G401 (cell line): Measurements from ENCODE around the gene CYP4F8. TPM values are rescaled to one million over a fixed set of nuclear protein-coding genes. Genes with fewer than 3 reads are reported as not detected.
A peak's percentile ranks its signal among the peaks of the same experiment; 100 is the strongest.
"Not testable (repeated sequence)": the region's sequence is repeated elsewhere in the genome, so short reads cannot be mapped to it uniquely, and the experiment has no call there.

Source experiments
- DNase-seq: peaks from one replicate; pipeline ENCODE4 v3.0.0-alpha.2; 2015; ENCODE audit warnings: low spot score
- in situ Hi-C: cut with HindIII; loops from 2 replicates; pipeline ENCODE4 v1.10.0; 2016; ENCODE audit warnings: low sequenced_read_pairs, mixed read lengths
- total RNA-seq: library from RNA; depleted of rRNA; stranded (reverse); fragments of >200 nt; shearing (Covaris generic); gene quantifications from 2 replicates; pipeline ENCODE4 v1.2.3, GENCODE V29; 2014; rRNA removed

Gene CYP4F8
- total RNA-seq, 1 experiment from 2014 or later: not detected

GRCh38 chr19:15673176-15673654 is 58.2 kb downstream of the CYP4F8 start:
- in situ Hi-C loops: no loop called here
- peak; percentile 3 for DNase-seq

DNA sequence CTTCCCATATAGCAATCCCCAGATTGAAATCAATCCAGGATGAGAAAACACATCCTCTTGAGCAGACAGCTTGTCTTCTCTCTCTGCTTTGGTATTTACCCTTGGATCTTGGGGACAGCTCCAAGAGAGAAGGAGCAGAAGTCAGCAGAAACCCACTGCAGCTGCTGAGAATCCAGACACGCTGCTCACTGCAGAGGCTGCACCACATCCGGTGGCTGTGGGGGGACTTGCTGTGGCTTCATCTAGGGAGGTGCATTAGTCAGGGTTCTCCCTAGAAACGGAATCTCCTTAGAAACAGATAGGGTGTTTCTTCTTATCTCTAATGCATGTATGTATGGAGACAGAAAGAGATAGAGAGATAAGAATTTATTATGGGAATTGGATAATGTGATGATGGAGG is 60.5 kb downstream of the CYP4F8 start:
- DNase-seq: no peak
- in situ Hi-C loops: no loop called here

GRCh38 chr19:15679089-15679488 is 64.1 kb downstream of the CYP4F8 start:
- DNase-seq: no peak
- in situ Hi-C loops: no loop called here

- DNase-seq, in situ Hi-C loops: not testable (repeated sequence)
Measured at GRCh38 chr19:15679865-15680264, 64.8 kb downstream of the CYP4F8 start.

Other genes starting within 250 kb of the CYP4F8 start
- gene AKAP8, start 235.4 kb upstream of the CYP4F8 start, total RNA-seq: 19.6 and 25.3 TPM in 2 replicates
- 86.3 and 92.4 TPM in 2 replicates for gene AKAP8L, start 196.2 kb upstream of the CYP4F8 start, total RNA-seq
- 24.9 and 28.2 TPM in 2 replicates for gene WIZ, start 165.3 kb upstream of the CYP4F8 start, total RNA-seq
- gene RASAL3, start 150.7 kb upstream of the CYP4F8 start, total RNA-seq: not detected in 2 replicates
- not detected in 2 replicates for gene PGLYRP2, start 135.7 kb upstream of the CYP4F8 start, total RNA-seq
- 0.80 and 2.8 TPM in 2 replicates for gene CYP4F22, start 106.7 kb upstream of the CYP4F8 start, total RNA-seq
- gene CYP4F3, start 25.7 kb downstream of the CYP4F8 start, total RNA-seq: not detected in 2 replicates
- 5.3 and 19.4 TPM in 2 replicates for gene CYP4F12, start 57.9 kb downstream of the CYP4F8 start, total RNA-seq
- not detected in 2 replicates for gene OR10H2, start 112.8 kb downstream of the CYP4F8 start, total RNA-seq
- not detected in 2 replicates for gene OR10H3, start 122.8 kb downstream of the CYP4F8 start, total RNA-seq
- not detected in 2 replicates for gene OR10H5, start 172.4 kb downstream of the CYP4F8 start, total RNA-seq
- gene OR10H1, start 200.4 kb downstream of the CYP4F8 start, total RNA-seq: not detected in 2 replicates